GM08714 (cell line): Measurements from ENCODE around the gene CLK2.

Experiments
- H3K4me3 ChIP-seq: fragments of 200-500 bp; sonication (Bioruptor generic); 2 replicates; pipeline ENCODE4 v1.5.1; 2014; ENCODE audit warnings: mild to moderate bottlenecking, low read length, inconsistent platforms
- ZNF274 ChIP-seq: IDR thresholded peaks from 2 replicates; pipeline ENCODE4 v1.6.1; 2012; ENCODE audit warnings: mild to moderate bottlenecking, low read depth, low read length

CLK2 gene

DNA sequence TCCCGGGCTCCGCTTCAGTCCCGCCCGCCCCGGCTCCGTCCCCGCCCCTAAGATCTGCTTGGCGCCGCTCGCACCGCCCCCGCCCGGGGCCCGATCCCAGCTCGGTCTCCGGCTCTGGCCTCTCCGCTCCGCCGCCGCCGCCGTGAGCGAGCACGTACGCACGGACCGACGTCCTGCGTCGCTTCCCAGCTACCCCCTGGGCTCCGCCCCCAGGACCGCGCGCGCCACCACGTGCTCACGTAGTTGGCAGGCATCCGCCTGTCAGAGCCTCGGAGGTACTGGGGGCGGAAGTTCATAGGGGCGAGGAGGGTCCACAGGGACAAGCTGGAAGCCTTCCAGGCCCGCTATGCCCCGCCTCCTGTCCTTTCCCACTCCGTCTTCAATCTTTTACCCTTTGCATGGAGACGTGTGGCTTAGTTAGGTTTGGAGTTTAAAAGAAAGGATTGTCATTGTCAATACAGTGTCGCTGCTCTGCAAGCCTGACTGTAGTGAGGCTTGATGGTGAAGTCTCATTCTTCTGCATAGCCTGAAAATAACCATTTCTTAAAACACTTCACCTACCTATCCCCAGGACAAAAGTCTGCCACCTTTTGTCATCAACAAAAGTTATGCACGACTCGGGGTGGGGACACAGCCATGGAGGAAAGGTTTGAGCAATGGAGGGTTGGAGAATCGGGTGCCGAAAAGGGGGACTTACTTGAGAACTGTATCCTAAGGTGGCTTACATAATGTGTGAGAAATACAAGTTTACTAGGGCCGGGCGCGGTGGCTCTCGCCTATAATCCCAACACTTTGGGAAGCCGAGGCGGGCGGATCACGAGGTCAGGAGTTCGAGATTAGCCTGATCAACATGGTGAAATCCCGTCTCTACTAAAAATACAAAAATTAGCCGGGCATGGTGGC lies at the start of gene CLK2:
Gene CLK2, minus strand, starts transcription at position 162 of the 903 bp plus-strand sequence. CDS start 2,527 bp downstream, outside the sequence.
- peak within 1 kb of the TSS; percentile 98 for H3K4me3 ChIP-seq
- TF ChIP-seq ZNF274: no peak

DNA sequence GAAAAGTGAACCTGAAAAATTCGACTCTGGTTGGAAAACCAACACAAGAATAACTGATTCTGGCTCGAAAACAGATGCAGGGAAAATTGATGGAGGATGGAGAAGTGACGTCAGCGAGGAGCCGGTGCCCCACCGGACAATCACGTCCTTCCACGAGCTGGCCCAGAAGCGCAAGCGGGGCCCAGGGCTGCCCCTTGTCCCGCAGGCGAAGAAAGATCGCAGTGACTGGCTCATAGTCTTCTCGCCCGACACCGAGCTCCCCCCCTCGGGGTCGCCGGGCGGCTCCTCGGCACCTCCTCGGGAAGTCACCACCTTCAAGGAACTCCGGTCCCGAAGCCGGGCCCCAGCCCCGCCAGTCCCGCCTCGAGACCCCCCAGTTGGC lies 49.3 kb upstream of the CLK2 start:
- peak overlapping the region; percentile 40; the same call in 1 of the 2 replicates for H3K4me3 ChIP-seq

DNA sequence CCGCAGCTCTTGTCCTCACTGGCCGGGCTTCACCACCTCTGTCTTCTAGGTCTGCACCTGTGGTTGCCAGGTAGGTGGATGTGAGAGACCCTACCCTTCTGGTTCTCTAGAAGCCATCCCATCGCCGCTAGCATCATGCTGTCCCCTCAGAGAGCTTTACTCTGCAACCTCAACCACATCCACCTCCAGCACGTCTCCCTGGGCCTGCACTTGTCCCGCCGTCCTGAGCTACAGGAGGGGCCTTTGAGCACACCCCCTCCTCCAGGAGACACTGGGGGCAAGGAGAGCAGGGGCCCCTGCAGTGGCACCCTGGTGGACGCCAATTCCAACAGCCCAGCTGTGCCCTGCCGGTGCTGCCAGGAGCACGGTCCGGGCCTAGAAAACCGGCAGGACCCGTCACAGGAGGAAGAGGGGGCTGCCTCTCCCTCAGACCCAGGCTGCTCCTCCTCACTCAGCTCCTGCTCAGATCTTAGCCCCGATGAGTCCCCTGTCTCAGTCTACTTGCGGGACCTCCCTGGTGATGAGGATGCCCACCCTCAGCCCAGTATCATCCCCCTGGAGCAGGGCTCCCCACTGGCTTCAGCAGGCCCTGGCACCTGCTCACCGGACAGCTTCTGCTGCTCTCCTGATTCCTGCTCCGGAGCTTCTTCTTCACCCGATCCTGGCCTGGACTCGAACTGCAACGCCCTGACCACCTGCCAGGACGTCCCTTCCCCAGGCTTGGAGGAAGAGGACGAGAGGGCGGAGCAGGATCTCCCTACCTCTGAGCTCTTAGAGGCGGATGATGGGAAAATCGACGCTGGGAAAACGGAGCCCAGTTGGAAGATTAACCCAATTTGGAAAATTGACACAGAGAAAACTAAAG lies 48.6 kb upstream of the CLK2 start:
- no peak overlapping the region; the same call in 1 of the 2 replicates for H3K4me3 ChIP-seq
- no peak for TF ChIP-seq ZNF274

More for the DNA sequence above, 49.3 kb upstream of the CLK2 start:
- no peak for TF ChIP-seq ZNF274

DNA sequence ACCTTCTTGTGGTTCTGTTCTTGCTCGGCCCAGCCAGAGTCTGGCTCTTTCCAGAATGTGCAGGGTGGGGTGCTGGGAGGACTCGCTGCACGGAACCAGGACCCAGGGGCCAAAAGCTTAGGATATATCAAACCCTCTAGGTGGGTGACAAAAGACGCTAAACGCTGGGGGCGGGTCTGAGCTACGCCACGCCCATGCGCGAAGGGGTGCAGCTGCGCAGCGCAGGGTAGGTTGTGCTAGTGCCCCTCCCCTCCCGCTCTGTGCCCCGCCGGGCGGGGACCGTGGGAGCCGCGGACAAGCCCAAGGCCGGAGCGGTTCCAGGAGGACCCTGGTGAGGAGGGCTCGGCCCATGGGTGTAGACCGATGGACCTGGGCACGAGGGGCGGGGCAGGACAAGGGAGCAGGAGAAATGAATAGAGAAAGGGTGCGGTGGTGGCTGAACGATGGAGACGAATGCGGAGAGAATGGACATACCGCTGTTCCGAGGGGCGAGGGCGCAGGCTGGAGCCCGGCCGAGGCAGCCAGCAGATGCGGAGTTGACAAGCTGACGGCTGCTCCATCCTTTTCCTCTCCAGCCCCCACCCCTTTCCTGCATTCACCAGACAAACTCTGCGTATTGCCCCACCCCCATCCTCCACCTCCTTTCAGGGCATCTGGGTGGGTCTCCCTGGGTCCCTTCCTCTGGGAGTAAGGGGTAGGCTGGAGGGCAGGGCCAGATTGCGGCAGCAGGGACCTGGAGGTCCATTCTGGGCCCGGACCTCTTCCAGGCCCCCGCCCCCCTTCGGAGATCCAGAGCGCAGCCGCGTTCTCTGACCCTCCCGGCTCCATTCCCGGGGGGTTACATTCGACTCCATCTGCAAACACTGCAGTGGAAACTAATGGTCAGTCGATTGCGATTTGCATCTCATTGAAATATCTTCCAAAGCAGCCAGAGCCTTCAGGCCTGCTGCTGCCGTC lies 47.6 kb upstream of the CLK2 start, which contains the start of gene RUSC1:
Gene RUSC1, plus strand, starts transcription at position 234 of the 957 bp plus-strand sequence. CDS start 880 bp downstream, outside the sequence.
- TF ChIP-seq ZNF274: no peak
- H3K4me3 ChIP-seq: no peak within 1 kb of the TSS; the same call in 1 of the 2 replicates

DNA sequence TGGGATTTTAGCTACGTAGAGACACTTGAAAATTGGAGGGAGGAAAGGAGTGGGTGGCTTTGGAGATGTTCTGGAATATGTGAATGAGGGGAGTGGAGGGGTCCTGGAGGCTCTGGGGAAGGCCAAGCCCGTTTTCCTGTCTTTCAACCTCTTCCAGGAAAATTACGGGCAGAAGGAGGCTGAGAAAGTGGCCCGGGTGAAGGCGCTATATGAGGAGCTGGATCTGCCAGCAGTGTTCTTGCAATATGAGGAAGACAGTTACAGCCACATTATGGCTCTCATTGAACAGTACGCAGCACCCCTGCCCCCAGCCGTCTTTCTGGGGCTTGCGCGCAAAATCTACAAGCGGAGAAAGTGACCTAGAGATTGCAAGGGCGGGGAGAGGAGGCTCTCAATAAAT lies 46.9 kb upstream of the CLK2 start:
- TF ChIP-seq ZNF274: no peak
- no peak overlapping the region for H3K4me3 ChIP-seq

DNA sequence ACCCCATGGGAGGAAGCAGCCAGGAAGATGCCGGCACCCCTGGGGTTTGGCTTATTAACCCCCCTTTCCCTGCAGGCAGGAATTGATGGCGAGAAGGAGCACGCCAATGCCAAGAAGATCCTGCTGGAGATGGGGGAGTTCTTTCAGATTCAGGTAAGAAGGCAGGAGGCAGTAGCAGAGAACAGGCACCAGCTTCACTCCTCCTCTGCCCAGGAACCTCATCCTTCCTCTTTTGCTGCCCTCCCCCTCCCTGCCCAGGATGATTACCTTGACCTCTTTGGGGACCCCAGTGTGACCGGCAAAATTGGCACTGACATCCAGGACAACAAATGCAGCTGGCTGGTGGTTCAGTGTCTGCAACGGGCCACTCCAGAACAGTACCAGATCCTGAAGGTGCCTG lies 46.2 kb upstream of the CLK2 start:
- H3K4me3 ChIP-seq: no peak overlapping the region
- TF ChIP-seq ZNF274: no peak

DNA sequence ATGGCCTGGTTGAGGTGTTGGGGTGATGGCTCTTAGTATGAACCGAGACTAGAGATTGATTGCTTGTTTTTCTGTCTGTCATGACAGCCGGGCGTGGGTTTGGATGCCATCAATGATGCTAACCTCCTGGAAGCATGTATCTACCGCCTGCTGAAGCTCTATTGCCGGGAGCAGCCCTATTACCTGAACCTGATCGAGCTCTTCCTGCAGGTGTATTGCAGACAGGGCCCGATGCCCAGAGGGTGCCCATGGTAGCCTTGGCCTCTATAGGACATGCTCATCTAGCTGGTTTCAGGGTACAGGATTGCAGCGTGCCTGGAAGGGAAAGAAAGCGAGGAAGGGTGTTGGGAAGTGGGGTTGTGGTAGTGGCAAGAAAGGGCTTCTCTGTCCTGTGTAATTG lies 44.8 kb upstream of the CLK2 start:
- no peak for TF ChIP-seq ZNF274
- no peak overlapping the region for H3K4me3 ChIP-seq

DNA sequence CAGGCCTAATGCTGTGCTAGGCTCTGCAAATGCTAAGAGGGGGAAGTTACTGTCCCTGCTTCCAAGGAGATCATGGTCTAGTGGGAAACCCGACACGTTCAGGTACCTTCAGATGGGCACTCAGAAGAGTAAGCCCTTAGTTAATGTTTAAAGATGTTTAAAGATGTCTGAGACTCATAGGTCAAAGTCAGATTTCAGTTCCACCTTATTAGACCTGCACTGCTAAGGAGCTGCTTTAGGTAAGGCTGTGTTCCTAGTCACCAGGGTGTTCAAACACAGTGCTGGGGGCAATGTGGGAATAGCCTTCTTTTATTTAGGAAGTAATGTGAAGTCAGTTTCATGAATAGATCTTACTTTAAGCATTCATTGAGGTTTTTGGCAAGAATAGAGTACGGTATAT lies 43.6 kb upstream of the CLK2 start:
- TF ChIP-seq ZNF274: no peak
- H3K4me3 ChIP-seq: no peak overlapping the region

DNA sequence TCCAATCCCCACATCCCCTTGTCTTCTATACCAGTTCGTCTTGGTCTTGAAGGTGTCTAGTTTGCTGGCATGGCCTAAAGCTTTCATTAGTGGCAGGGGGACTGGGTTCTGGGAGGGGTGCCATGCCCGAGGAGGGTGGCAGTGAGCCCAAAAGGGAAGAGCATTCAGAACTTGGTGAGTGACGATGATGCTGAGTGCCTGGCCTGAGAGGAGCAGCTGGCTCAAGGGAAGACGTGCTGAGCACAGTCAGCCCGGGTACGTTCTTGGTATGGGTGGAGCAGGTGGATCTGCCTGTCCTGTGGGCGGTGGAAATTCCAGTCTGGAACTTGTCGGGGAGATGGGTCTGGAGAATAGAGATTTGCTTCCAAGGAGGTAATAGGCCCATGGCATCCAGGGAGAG lies 40.0 kb upstream of the CLK2 start:
- H3K4me3 ChIP-seq: no peak overlapping the region
- TF ChIP-seq ZNF274: no peak

DNA sequence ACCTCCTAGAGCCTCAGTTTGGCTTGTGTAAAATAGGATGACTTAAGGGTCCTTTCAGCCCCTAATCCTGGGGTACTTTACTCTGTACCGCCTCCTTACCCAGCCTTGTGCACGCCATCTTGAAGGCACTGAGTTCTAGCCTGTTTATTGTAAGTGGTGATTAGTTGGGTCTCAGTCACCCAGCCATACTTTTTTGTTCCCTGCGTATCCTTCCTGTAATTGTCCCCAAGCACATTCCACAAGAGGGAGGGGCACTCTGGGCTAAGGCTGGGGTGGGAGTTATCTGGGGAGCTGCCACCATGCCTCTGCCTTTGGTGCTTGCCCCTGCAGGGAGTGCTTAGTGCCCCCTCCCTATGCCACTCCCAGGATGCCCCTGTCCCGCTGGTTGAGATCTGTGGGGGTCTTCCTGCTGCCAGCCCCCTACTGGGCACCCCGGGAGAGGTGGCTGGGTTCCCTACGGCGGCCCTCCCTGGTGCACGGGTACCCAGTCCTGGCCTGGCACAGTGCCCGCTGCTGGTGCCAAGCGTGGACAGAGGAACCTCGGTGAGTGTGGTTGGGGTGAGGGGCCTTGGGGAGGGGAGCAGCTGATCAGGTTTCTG lies 36.2 kb upstream of the CLK2 start:
- H3K4me3 ChIP-seq: peak overlapping the region; percentile 93
- no peak for TF ChIP-seq ZNF274

DNA sequence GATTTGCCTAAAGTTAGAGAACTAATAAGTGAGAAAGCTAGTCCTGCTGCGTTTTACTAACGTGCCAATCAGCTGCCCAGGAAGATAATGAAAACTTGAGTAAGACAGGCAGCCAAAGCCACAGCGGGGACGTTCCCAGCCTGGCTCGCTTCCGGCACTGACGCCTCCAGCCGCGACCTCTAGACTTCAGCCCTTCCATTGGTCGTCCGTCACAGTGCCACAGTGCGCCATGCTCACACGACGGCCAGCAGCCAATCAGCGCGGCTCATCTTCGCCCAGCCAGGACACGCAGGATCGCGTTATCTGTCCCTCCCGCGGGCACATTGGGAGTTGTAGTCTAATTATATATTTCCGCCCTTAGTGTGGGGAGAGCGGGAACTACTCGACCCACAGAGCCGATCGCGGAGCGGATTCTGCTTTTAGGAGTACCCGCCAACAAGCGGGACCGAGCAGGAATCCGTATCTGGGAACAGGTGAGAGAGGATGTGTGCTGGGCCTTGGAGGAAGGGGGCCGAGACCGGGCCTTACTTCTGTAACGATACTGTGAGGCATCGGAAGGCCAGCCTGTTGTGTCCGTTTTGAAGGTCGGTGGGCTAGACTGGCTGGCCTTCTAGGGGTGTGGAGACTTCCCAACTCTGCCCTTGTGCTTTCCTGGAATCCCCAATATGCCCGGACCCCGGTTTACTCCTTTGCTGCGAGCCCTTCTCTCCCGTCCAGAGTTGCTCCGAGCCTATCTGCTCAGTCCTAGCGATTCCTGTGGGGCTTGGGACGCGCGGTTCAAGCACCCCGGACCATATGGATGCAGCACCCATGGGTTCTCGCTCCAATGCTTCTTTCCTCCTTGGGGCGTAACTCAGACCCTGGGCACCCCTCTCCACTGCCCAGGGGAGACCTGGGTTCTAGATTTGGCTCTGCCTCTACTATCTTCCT lies 35.5 kb upstream of the CLK2 start, which contains the start of gene FDPS:
Gene FDPS, plus strand, starts transcription at position 374 of the 930 bp plus-strand sequence. CDS start 924 bp downstream, outside the sequence.
- no peak for TF ChIP-seq ZNF274
- peak within 1 kb of the TSS; percentile 93 for H3K4me3 ChIP-seq

DNA sequence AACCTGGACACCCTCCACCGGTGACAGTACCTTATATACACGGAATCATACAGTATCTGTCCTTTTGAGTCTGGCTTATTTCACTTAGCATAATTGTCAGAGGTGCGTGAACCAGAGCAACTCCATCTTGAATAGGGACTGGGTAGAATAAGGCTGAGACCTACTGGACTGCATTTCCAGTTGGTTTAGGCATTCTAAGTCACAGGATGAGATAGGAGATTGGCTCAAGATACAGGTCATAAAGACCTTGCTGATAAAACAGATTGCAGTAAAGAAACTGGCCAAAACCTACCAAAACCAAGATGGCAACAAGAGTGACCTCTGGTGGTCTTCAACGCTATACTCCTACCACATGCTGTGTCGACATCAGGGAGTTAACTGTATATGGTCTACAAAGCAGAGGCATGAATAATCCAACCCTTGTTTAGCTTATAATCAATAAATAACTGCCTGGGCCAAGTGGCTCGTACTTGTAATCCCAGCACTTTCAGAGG lies 34.0 kb upstream of the CLK2 start:
- H3K4me3 ChIP-seq: no peak overlapping the region; the same call in 1 of the 2 replicates
- no peak for TF ChIP-seq ZNF274
